NT2/D1 (cell line): Measurements from ENCODE around the gene CDKL4.
"Not testable (repeated sequence)": the region's sequence is repeated elsewhere in the genome, so short reads cannot be mapped to it uniquely, and the experiment has no call there.

ENCODE experiments used
- YY1 ChIP-seq: IDR thresholded peaks from 2 replicates; pipeline ENCODE4 v1.6.1; 2011; ENCODE audit not compliant: insufficient read length, insufficient read depth
- ZNF274 ChIP-seq: IDR thresholded peaks from 2 replicates; pipeline ENCODE4 v1.6.1; 2011; ENCODE audit warnings: mild to moderate bottlenecking, low read depth, low read length

DNA sequence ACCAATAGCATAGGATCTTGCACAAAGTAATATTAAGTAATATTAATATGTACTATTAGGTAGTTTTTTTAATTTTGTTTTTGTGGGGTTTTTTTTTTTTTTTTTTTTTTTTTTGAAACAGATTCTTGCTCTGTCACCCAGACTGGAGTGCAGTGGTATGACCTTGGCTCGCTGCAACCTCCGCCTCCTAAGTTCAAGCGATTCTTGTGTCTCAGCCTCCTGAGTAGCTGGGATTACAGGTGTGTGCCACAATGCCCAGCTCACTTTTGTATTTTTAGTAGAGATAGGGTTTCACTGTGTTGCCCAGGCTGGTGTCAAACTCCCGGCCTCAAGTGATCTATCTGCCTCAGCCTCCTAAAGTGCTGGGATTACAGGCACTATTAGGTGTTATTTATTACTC, 88.2 kb downstream of the CDKL4 start:
- not testable (repeated sequence) for TF ChIP-seq YY1, ZNF274
